ENCODE data around the gene NOS3. TPM values are rescaled to one million over a fixed set of nuclear protein-coding genes. Genes with fewer than 3 reads are reported as not detected.

The NOS3 gene
- total RNA-seq, 3 donors from 2014 or later (not counting 1 experiment from before 2014, with no cell fraction given), result 2.6 to 5.9 (median 3.8) TPM

DNA sequence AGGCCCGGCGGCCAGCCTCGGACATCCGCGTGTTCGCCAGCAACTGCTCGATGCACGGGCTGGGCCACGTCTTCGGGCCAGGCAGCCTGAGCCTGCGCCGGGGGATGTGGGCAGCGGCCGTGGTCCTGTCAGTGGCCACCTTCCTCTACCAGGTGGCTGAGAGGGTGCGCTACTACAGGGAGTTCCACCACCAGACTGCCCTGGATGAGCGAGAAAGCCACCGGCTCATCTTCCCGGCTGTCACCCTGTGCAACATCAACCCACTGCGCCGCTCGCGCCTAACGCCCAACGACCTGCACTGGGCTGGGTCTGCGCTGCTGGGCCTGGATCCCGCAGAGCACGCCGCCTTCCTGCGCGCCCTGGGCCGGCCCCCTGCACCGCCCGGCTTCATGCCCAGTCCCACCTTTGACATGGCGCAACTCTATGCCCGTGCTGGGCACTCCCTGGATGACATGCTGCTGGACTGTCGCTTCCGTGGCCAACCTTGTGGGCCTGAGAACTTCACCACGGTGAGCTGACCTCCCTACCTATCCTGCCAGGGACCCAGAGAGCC, 58.2 kb downstream of the NOS3 start:
- Mint-ChIP-seq H3K4me1 (peaks cover 0 to 10% of the 10 kb centered on the region in 2 donors), H3K4me3 (no peak overlapping the region), H3K27me3 (ENCODE audit: low read depth in 2 of 2) (peaks cover 0 to 9% of the 10 kb centered on the region in 2 donors), H3K9me3 (no peaks in the 10 kb centered on the region), H3K36me3 (no peaks in the 10 kb centered on the region), H3K27ac (no peak overlapping the region)
- TF ChIP-seq, protein P1, sequence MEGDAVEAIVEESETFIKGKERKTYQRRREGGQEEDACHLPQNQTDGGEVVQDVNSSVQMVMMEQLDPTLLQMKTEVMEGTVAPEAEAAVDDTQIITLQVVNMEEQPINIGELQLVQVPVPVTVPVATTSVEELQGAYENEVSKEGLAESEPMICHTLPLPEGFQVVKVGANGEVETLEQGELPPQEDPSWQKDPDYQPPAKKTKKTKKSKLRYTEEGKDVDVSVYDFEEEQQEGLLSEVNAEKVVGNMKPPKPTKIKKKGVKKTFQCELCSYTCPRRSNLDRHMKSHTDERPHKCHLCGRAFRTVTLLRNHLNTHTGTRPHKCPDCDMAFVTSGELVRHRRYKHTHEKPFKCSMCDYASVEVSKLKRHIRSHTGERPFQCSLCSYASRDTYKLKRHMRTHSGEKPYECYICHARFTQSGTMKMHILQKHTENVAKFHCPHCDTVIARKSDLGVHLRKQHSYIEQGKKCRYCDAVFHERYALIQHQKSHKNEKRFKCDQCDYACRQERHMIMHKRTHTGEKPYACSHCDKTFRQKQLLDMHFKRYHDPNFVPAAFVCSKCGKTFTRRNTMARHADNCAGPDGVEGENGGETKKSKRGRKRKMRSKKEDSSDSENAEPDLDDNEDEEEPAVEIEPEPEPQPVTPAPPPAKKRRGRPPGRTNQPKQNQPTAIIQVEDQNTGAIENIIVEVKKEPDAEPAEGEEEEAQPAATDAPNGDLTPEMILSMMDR (IDR thresholded peaks at IDR 0.05), result no peak
- Histone ChIP-seq H3K4me1 (ENCODE audit: control insufficient read depth, insufficient read depth, low read length) (peaks cover 4% of the 10 kb centered on the region), H3K9me3 (ENCODE audit: control insufficient read depth, insufficient read depth, low read length) (no peaks in the 10 kb centered on the region), H3K36me3 (ENCODE audit: control insufficient read depth, insufficient read depth, low read length) (peaks cover 6% of the 10 kb centered on the region), H3K4me3 (ENCODE audit: low read length) (no peak overlapping the region), H3K27ac (ENCODE audit: low read length) (no peak overlapping the region), H3K27me3 (ENCODE audit: control insufficient read depth, insufficient read depth, low read length) (no peaks in the 10 kb centered on the region)
- ATAC-seq (no peak), DNase-seq (no peak)
- WGBS (ENCODE audit: insufficient coverage), result 94% methylated on average over 38 of the region's 38 CpGs
- intact Hi-C loops (cut with micrococcal nuclease), result no loop called here

DNA sequence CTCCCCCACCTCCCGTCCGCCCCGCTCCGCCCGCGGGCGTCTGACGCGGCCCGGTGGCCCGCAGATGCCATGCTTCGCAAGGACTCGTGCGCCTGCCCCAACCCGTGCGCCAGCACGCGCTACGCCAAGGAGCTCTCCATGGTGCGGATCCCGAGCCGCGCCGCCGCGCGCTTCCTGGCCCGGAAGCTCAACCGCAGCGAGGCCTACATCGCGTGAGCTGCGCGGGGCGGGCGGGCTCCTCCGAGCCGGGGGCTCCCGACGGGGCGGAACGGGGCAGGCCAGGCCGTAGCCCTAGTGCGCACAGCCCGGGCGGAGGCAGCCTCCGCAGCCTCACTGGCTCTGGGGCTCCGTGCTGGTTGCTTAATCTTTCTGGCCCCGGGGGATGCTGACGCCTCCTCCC, 60.3 kb downstream of the NOS3 start:
- 2% methylated on average over 50 of the region's 50 CpGs for WGBS (ENCODE audit: insufficient coverage)
- TF ChIP-seq, protein P1 (IDR thresholded peaks at IDR 0.05), result no peak
- Histone ChIP-seq H3K27me3 (ENCODE audit: control insufficient read depth, insufficient read depth, low read length) (no peaks in the 10 kb centered on the region), H3K36me3 (ENCODE audit: control insufficient read depth, insufficient read depth, low read length) (no peaks in the 10 kb centered on the region), H3K4me1 (ENCODE audit: control insufficient read depth, insufficient read depth, low read length) (peaks cover 4% of the 10 kb centered on the region), H3K9me3 (ENCODE audit: control insufficient read depth, insufficient read depth, low read length) (no peaks in the 10 kb centered on the region), H3K4me3 (ENCODE audit: low read length) (no peak overlapping the region), H3K27ac (ENCODE audit: low read length) (no peak overlapping the region)
- Mint-ChIP-seq H3K4me1 (peaks cover 0 to 10% of the 10 kb centered on the region in 2 donors), H3K36me3 (no peaks in the 10 kb centered on the region), H3K9me3 (no peaks in the 10 kb centered on the region), H3K27ac (no peak overlapping the region), H3K4me3 (no peak overlapping the region), H3K27me3 (ENCODE audit: low read depth in 2 of 2) (peaks cover 0 to 9% of the 10 kb centered on the region in 2 donors)
- DNase-seq, result peak; percentile 32 to 84
- peak; percentile 57 to 89 (median 83) for ATAC-seq
- intact Hi-C loops (cut with micrococcal nuclease), result no loop called here

DNA sequence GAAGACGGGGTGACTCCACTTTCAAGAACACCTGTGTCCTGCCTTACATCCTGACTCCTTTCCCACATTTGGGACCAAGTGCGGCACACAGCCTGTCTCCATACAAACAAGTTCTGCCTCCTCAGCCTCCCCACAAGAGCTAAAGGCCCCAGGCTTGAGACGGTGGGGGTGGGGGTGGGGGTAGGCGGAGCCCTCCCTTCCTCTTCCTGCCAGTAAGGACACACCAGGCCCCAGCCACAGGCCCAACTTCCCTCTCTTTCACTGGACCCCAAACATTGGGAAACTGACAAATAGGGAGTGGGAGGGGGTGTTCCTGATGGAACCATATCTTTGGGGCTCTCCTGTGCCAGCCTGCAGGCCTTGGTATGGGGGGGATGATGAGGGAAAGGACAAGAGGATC, 62.3 kb downstream of the NOS3 start:
- Mint-ChIP-seq H3K4me1 (peaks cover 9 to 25% of the 10 kb centered on the region in 2 donors), H3K27me3 (ENCODE audit: low read depth in 2 of 2) (peaks cover 0 to 9% of the 10 kb centered on the region in 2 donors), H3K9me3 (no peaks in the 10 kb centered on the region), H3K36me3 (no peaks in the 10 kb centered on the region), H3K27ac (no peak overlapping the region), H3K4me3 (no peak overlapping the region)
- Histone ChIP-seq H3K4me3 (ENCODE audit: low read length) (no peak overlapping the region), H3K36me3 (ENCODE audit: control insufficient read depth, insufficient read depth, low read length) (no peaks in the 10 kb centered on the region), H3K4me1 (ENCODE audit: control insufficient read depth, insufficient read depth, low read length) (peaks cover 15% of the 10 kb centered on the region), H3K27ac (ENCODE audit: low read length) (no peak overlapping the region), H3K9me3 (ENCODE audit: control insufficient read depth, insufficient read depth, low read length) (no peaks in the 10 kb centered on the region), H3K27me3 (ENCODE audit: control insufficient read depth, insufficient read depth, low read length) (no peaks in the 10 kb centered on the region)
- intact Hi-C loops (cut with micrococcal nuclease), result no loop called here
- WGBS (ENCODE audit: insufficient coverage), result 83% methylated on average over 1 of the region's 4 CpGs
- DNase-seq (no peak), ATAC-seq (no peak)
- TF ChIP-seq, protein P1 (IDR thresholded peaks at IDR 0.05), result no peak

DNA sequence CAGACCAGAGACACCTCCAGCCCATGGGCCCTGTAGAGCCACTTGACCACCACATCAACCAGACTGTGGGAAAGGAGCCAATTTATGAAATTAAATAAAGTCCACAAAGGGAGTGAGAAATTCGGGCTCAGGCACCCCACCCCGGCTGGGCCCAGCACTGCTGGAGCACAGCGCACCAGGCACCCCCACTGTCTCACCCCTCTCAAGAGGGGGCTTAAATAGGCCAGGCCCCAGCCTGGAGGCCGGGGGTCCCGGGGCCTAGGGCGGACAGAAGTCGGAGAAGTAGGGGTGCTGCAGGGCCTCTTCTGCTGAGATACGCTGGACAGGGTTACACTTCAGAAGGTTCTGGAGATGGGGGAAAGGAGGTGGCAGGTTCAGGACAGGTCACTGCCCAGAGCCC, 62.9 kb downstream of the NOS3 start:
- WGBS (ENCODE audit: insufficient coverage), result 89% methylated on average over 8 of the region's 8 CpGs
- H3K4me3 Mint-ChIP-seq, result no peak overlapping the region
- H3K4me3 ChIP-seq (ENCODE audit: low read length), result no peak overlapping the region

More for the DNA sequence above, 62.9 kb downstream of the NOS3 start:
- Mint-ChIP-seq H3K27ac (no peak overlapping the region), H3K36me3 (no peaks in the 10 kb centered on the region), H3K4me1 (peaks cover 14 to 25% of the 10 kb centered on the region in 2 donors), H3K27me3 (ENCODE audit: low read depth in 2 of 2) (peaks cover 0 to 9% of the 10 kb centered on the region in 2 donors), H3K9me3 (no peaks in the 10 kb centered on the region)
- Histone ChIP-seq H3K27ac (ENCODE audit: low read length) (no peak overlapping the region), H3K9me3 (ENCODE audit: control insufficient read depth, insufficient read depth, low read length) (no peaks in the 10 kb centered on the region), H3K4me1 (ENCODE audit: control insufficient read depth, insufficient read depth, low read length) (peaks cover 21% of the 10 kb centered on the region), H3K36me3 (ENCODE audit: control insufficient read depth, insufficient read depth, low read length) (no peaks in the 10 kb centered on the region), H3K27me3 (ENCODE audit: control insufficient read depth, insufficient read depth, low read length) (no peaks in the 10 kb centered on the region)
- no peak for ATAC-seq
- intact Hi-C loops (cut with micrococcal nuclease), result no loop called here
- DNase-seq, result no peak
- TF ChIP-seq, protein P1 (IDR thresholded peaks at IDR 0.05), result no peak
